Cardiac fibroblast (primary cell): Measurements from ENCODE around the gene SEC14L6.

Experiments used
- DNase-seq, 2 donors: peaks; one replicate each; pipeline versions ENCODE4 v3.0.0 to v3.0.0-alpha.2; 2010; ENCODE audit warnings: low read depth in 2 of 2
- H3K4me3 ChIP-seq, 2 donors: replicated peaks in 1 of 2; 1 replicate in 1 of 2; 2 replicates in 1 of 2; pipeline ENCODE4 v1.5.1; 2011; ENCODE audit warnings: low read depth in 2 of 2, low read length in 2 of 2, mild to moderate bottlenecking in 2 of 2, moderate library complexity in 1 of 2
- CTCF ChIP-seq: IDR thresholded peaks from one replicate; pipeline ENCODE4 v1.5.1; 2011; ENCODE audit warnings: low read depth, mild to moderate bottlenecking, low read length, inconsistent platforms

SEC14L6 gene

GRCh38 chr22:30497466-30498150, 48.9 kb downstream of the SEC14L6 start:
- no peak for TF ChIP-seq CTCF
- no peak overlapping the region for H3K4me3 ChIP-seq
- DNase-seq, result no peak

- no peak for TF ChIP-seq CTCF
- DNase-seq, result no peak
- H3K4me3 ChIP-seq, result no peak overlapping the region
Measured at GRCh38 chr22:30495041-30495784, 51.3 kb downstream of the SEC14L6 start.

GRCh38 chr22:30492144-30492543, 54.4 kb downstream of the SEC14L6 start:
- no peak for DNase-seq
- H3K4me3 ChIP-seq, result no peak overlapping the region
- no peak for TF ChIP-seq CTCF

- DNase-seq, result no peak
- TF ChIP-seq CTCF, result no peak
- H3K4me3 ChIP-seq, result no peak overlapping the region
Measured at GRCh38 chr22:30491381-30491780, 55.2 kb downstream of the SEC14L6 start.

GRCh38 chr22:30490399-30490798, 56.1 kb downstream of the SEC14L6 start:
- no peak overlapping the region for H3K4me3 ChIP-seq
- peak; percentile 32 for TF ChIP-seq CTCF
- DNase-seq, result no peak

GRCh38 chr22:30488121-30488520, 58.4 kb downstream of the SEC14L6 start:
- no peak for DNase-seq
- TF ChIP-seq CTCF, result no peak
- no peak overlapping the region for H3K4me3 ChIP-seq
